GM18861 (cell line): Measurements from ENCODE around the gene ZDHHC11.
"Not testable (repeated sequence)": the region's sequence is repeated elsewhere in the genome, so short reads cannot be mapped to it uniquely, and the experiment has no call there.

Experiments used
- ATAC-seq: cut with Tn5 transposase; IDR thresholded peaks from one replicate; pipeline ENCODE4 v1.9.1; 2021; ENCODE audit not compliant: unreplicated experiment

ZDHHC11 gene

DNA sequence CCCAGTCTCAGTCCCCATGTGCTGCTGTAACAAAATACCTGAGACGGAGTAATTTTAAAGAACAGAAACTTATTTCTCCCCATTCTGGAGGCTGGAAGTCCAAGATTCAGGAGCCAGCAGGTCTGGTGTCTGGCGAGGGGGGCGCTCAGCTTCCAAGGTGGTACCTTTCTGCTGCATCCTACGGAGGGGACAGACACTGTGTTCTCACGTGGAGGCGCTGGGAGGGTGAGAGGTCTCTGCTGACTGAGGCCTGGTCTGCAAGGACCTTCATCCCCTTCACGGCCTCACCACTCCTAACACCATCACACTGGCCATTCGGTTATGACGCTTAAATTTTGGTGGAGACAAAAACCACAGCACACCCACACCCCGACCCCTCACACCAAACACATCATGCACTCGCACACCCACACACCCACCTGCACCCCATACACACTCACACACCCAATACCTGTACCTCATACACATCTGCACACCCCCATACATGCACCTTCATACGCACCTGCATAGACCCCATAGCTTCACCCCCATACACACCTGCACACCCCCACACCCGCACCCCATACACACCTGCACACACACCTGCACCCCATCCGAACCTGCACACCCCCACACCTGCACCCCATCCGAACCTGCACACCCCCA, 9.8 kb upstream of the ZDHHC11 start:
- ATAC-seq: no peak

DNA sequence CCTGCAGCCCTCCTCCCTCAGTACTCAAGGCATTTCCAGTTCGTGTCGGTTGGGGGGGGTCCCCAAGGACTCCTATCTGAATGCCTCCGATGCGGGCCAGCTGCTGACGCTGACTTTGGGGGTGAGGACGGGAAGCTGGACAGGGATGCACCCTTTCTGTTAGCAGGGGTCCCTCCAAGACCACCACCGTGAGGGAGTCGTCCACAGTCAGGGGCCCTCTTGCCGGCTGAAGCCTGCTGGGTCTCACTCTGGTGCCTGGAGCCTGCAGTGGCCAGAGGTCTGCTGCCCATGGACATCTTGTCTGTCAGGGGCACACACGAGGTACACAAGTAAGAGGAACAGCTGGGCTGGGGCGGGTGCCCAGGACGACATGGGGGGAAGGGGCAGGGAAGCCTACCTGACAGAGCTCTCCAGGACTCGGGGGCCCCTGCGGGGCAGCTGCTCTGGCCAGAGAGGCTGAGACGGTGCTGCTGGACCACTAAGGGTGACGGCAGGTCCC, 9.1 kb upstream of the ZDHHC11 start:
- no peak for ATAC-seq

DNA sequence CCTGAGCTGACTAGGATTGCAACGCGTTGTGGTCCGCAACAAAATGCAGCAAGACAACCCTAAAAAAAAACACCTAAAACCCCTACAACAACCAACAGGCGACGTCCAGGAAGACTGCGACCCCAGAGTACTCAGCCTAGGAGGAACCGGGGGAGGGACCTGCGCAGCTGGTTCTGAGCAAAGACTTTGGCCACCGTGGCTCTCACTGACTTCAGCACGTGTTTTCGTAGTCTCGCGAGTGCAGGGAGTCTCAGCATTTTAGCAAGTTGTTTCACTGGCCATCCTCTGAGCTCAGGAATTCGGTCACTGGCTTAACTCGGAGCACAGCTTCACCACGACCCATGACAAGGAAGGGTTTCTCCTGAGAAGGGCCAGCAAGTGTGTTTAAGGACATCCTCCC, 8.6 kb upstream of the ZDHHC11 start:
- no peak for ATAC-seq

DNA sequence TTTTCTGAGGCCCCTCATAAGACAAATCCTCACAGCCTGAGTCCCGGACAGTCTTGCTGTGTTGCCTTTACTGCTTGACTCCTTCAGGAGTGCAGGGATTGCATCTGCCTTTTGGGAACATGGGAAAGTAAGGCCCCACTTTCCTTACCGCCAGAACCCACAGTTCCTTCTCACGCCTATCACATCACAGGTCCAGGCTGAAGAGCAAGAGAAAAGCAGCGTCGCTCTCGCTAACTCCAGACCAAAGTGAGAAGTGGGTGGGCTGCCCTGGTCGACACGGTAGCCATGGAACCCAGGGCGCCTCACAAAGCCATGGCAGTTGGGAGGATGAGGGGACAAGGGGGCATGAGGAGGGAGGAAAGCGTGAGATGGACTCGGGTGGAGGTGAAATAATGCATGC, 7.9 kb upstream of the ZDHHC11 start:
- ATAC-seq: no peak

DNA sequence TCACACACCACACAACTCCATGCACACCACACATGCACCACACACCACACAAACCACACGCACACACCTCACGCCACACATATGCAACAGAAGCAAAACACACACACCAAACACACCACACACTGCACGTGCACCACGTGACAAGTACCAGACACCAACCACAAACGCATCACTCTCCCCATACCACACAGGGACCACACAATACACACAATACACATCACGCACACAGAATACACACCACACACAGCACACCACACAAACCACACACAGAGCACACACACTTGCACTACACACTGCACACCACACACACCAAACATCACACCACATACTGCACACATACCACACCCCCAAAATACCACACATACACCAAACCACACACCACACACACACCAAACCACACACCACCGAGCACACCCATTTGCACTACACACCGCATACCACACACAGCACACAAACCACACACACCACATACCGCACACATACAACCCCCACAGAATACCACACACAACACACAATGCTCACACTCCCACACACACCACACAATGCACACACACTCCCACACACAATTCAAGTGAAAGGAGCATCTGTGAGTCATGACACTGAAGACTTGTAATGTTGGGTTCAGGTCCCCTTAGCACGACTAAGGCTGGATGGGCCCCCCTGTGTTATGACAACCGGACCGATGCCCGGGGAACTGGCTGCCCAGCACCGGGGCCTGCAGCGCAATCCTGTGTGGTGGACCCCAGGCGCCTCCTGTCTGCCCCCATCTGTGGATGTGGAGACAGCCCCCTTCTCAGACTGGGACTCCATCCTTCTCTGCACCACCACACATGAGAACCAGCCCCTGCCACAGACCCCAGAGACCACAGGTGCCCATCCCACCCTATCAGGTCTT, 6.0 kb upstream of the ZDHHC11 start:
- ATAC-seq: no peak

DNA sequence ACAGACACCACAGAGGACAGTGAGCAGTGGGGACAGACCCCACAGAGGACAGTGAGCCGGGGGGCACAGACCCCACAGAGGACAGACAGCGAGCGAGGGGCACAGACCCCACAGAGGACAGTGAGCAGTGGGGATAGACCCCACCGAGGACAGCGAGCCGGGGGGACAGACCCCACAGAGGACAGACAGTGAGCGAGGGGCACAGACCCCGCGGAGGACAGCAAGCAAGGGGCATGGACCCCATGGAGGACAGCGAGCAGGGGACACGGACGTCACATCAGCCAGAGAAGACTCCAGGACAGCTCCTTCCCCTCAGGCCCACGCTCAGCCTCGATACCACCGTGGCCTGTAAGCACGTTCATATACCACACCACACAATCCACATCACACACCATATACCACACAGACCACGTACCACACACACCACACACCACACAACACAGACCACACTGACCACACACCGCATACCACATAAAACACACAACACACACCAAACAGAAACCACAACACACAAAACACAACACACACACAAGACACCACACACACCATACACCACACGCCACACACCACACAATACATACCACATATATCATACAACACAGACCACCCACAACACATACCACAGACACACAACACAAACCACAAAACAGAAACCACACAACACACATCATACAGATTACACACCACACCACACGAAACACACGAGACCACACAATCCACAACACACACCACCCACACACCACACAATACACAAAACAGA, 5.2 kb upstream of the ZDHHC11 start:
- no peak for ATAC-seq

DNA sequence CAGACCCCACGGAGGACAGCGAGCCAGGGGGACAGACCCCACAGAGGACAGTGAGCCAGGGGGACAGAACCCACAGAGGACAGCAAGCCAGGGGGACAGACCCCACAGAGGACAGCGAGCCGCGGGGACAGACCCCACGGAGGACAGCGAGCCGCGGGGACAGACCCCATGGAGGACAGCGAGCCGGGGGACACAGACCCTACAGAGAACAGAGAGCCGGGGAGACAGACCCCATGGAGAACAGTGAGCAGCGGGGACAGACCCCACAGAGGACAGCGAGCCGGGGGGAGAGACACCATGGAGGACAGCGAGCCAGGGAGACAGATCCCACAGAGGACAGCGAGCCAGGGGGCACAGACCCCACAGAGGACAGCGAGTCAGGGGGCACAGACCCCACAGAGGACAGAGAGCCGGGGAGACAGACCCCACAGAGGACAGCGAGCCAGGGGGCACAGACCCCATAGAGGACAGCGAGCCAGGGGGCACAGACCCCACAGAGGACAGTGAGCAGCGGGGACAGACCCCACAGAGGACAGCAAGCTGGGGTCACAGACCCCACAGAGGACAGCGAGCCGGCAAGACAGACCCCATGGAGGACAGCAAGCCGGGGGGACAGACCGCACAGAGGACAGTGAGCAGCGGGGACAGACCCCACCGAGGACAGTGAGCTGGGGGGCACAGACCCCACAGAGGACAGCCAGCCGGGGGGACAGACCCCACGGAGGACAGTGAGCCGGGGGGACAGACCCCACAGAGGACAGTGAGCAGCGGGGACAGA, 4.4 kb upstream of the ZDHHC11 start:
- no peak for ATAC-seq

DNA sequence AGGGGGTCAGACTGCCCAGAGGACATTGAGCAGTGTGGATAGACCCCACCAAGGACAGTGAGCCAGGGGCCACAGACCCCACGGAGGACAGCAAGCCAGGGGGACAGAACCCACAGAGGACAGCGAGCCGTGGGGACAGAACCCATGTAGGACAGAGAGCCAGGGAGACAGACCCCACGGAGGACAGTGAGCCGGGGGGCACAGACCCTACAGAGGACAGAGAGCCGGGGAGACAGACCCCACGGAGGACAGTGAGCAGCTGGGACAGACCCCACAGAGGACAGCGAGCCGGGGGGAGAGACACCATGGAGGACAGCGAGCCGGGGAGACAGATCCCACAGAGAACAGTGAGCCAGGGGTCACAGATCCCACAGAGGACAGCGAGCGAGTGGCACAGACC, 3.4 kb upstream of the ZDHHC11 start:
- ATAC-seq: no peak

DNA sequence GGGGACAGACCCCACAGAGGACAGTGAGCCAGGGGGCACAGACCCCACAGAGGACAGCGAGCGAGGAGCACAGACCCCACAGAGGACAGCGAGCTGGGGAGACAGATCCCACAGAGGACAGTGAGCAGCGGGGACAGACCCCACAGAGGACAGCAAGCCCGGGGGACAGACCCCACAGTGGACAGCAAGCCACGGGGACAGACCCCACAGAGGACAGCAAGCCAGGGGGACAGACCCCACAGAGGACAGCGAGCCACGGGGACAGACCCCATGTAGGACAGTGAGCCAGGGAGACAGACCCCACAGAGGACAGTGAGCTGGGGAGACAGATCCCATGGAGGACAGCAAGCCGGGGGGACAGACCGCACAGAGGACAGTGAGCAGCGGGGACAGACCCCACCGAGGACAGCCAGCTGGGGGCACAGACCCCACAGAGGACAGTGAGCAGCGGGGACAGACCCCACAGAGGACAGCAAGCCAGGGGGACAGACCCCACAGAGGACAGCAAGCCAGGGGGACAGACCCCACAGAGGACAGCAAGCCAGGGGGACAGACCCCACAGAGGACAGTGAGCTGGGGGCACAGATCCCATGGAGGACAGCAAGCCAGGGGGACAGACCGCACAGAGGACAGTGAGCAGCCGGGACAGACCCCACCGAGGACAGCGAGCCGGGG, 2.8 kb upstream of the ZDHHC11 start:
- ATAC-seq: not testable (repeated sequence)

DNA sequence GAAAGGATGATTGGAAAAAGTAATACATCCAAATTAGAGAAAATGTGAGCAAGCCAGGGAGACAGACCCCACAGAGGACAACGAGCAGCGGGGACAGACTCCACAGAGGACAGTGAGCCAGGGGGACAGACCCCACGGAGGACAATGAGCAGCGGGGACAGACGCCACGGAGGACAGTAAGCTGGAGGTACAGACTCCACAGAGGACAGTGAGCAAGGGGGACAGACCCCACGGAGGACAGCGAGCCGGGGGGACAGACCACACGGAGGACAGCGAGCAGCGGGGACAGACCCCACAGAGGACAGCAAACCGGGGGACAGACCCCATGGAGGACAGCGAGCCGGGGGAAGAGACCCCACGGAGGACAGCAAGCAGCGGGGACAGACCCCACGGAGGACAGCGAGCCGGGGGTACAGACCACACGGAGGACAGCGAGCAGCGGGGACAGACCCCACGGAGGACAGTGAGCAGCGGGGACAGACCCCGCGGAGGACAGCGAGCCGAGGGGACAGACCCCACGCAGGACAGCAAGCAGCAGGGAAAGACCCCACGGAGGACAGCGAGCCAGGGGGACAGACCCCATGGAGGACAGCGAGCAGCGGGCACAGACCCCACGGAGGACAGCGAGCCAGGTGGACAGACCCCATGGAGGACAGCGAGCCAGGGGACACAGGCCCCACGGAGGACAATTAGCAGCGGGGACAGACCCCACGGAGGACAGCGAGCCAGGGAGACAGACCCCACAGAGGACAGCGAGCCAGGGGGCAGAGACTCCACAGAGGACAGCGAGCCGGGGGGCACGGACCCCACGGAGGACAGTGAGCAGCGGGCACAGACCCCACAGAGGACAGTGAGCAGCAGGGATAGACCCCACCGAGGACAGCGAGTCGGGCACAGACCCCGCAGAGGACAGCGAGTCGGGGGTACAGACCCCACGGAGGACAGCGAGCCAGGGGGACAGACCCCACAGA, 1.9 kb upstream of the ZDHHC11 start:
- ATAC-seq: no peak

DNA sequence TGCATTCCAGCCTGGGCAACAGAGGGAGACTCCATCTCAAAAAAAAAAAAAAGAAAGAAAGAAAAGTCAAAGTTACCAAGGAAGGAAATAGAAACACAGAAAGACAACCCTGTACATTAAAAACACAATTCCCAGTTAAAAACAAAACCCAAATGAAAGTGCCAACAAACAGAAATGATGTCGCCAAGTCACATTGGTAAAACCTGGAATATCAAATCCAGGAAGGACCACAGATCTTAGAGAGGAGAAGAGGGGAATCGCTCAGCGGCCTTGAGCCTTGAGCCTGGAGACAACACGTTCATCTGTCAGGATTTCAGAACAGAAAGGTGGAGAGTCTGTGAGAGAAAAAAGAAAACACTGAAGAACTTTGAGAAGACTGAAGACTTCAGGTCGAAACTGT, 1.2 kb upstream of the ZDHHC11 start:
- ATAC-seq: no peak

DNA sequence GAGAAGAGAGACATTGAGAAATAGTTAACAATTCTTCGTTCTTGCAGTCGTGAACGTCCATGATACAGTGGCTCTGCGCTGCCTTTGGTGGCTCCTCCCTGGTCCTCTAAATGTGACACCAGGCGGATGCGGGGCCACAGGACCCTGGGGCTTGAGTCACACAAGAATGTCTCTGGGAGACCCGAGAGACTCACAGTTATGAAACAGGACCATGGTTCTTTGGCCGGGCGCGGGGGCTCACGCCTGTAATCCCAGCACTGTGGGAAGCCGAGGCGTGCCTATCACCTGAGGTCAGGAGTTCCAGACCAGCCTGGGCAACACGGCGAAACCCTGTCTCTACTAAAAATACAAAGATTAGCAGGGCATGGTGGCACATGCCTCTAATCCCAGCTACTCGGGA, 767 bp upstream of the ZDHHC11 start:
- ATAC-seq: no peak

DNA sequence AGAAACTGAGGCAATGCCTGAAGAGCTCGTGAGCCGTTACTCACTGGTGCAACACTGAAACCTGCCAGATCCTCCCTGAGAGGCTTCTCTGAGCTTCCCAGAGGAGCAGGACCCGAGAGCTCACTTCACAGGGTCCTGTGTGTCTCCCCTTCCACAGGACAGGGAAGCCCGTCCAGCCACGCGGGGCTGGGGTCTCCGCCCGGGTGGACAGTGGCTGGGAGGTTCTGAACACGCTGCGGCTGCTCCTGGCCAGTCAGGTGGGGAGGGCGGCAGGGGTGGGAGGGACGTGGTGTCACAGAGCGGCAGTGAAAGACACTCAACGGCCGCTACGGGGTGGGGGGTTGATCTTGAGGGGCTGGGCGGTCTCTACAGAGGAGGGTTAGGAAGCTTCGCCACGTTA, 290 bp upstream of the ZDHHC11 start:
- no peak for ATAC-seq

DNA sequence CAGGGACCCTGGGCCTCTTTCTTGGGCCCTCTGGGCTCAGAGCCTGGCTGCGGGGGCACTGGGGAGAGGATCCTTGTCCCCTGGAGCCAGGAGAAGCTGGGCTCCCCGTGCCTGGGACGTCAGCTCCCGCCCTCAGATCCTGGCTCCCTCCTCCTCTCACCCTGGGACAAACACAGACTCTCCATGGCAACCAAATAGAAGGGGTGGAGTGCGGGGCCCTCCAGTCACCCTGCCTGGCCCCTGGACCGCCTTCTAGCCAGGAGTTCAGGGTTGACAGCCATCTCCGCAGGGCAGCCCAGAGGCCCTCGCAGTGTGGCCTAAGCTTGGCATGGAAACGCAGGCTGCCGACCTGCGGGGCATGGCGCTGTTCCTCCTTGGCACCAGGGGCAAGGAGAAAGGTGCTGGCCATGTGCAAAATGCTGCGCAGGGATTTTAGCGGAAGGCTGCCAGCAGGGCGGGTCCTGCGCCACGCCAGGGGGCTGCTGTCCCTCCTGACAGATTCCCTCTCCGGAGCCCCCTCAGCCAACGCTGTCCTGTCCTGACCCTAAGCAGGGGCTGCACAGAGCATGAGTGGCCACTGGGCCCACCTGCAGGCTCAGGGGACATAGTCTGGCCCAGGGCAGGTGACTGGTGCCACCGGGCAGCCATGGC, 1.0 kb downstream of the ZDHHC11 start:
- ATAC-seq: no peak

DNA sequence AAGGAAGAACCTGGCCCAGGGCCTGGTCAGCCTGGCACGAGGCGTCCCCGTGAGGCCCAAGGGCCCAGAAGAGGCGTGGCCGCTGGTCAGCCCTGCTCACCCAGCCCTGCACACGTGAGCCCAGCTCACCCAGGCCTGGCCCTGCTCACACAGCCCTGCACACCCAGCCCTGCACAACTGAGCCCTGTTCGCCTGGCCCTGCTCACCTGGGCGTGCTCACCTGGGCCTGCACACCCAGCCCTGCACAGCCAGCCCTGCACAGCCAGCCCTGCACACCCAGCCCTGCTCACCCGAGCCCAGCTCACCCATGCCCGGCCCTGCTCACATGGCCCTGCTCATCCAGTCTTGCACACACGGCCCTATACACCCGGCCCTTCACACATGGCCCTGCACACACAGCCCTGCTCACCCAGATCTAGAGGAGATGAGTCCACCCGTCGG, 2.1 kb downstream of the ZDHHC11 start:
- ATAC-seq: no peak

DNA sequence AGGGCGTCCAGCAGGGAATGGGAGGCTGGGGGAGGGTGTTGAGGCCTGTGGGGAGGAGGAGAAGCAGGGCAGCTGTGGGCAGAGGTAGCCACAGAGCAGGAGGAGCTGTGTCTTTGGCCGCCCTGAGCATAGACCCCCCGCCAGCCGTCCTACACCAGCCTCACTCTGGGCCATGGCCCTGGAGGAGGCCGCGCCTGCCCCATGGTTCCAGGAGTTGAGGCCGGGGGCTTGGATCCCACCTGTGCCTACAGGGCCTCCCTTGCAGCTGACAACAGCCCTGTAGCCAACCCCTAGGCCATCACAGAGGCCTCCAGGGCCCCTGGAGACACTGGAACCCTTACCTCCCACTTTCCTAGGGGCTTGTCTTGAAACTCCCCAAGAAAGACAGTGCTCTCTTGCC, 3.0 kb downstream of the ZDHHC11 start:
- not testable (repeated sequence) for ATAC-seq

DNA sequence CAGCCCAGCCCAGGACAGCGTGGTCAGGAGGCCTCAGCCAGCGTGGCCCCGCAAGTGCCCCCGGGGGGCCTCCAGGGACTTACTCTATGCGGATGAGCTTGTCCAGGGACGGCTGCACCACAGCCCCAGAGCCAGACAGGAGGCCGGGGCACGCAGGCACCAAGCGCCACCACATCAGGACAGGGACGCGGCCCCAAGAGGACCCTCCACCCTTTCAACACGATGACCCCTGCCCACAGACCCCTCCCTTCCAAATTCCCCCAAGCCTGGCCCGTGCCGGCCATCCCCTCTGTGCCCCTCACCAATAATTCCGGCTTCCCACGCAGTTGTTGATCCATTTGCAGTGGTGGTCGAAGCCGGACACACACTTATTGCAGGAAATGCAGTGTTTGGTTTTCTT, 3.6 kb downstream of the ZDHHC11 start:
- ATAC-seq: not testable (repeated sequence)

DNA sequence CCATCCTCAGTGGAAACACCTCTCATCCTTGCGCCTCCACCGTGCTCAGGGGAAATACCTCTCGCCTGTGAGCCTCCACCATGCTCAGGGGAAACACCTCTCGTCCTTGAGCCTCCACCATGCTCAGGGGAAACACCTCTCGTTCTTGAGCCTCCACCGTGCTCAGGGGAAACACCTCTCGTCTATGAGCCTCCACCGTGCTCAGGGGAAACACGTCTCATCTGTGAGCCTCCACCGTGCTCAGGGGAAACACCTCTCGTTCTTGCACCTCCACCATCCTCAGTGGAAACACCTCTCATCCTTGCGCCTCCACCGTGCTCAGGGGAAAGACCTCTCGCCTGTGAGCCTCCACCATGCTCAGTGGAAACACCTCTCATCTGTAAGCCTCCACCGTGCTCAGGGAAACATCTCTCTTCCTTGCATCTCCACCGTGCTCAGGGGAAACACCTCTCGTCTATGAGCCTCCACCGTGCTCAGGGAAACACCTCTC, 4.1 kb downstream of the ZDHHC11 start:
- ATAC-seq: not testable (repeated sequence)
